HG03575 (cell line): ENCODE results near the gene DYRK3.

Source experiments
- ATAC-seq: cut with Tn5 transposase; IDR thresholded peaks from one replicate; pipeline ENCODE4 v1.9.1; 2021; ENCODE audit not compliant: unreplicated experiment, insufficient number of reproducible peaks, low FRiP score; ENCODE audit errors: extremely low read depth

The DYRK3 gene

DNA sequence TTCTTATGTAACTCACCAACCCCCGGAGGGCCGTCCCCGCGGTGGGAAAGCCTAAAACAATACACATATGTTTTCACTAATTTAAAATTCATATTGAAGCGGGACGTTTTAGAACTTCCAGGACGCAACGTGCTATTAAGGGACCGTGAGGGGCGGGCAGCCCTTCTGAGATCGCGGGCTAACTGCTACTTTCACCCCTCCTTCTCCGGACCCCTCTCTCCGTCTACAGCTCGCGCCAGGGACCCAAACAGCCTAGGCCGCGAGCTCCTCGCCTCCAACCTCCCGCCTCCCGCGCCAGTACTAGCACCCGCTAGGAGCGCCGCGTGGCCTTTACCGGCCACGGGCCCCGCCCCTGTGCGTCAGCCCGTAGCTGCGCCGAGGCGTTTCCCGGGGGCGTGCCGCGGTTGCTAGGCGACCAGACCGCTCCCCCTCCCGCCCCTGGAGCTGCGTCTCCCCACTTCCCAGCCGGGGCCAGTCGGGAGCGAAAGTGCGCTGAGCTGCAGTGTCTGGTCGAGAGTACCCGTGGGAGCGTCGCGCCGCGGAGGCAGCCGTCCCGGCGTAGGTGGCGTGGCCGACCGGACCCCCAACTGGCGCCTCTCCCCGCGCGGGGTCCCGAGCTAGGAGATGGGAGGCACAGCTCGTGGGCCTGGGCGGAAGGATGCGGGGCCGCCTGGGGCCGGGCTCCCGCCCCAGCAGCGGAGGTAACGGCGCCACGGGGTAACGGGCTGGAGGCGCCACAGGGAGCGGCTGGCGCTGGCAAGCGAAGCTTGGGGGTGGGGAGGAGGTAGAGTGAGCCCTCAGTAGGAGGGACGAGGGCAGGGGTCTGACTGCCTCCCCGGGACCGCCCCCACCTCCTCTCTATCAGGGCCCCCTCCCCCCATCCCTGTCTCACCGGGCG, at the start of gene DYRK3:
TSS of gene DYRK3 (plus strand) at position 457 of the 898 bp plus-strand sequence. CDS start at position 625, 168 bp downstream.
- ATAC-seq: no peak

DNA sequence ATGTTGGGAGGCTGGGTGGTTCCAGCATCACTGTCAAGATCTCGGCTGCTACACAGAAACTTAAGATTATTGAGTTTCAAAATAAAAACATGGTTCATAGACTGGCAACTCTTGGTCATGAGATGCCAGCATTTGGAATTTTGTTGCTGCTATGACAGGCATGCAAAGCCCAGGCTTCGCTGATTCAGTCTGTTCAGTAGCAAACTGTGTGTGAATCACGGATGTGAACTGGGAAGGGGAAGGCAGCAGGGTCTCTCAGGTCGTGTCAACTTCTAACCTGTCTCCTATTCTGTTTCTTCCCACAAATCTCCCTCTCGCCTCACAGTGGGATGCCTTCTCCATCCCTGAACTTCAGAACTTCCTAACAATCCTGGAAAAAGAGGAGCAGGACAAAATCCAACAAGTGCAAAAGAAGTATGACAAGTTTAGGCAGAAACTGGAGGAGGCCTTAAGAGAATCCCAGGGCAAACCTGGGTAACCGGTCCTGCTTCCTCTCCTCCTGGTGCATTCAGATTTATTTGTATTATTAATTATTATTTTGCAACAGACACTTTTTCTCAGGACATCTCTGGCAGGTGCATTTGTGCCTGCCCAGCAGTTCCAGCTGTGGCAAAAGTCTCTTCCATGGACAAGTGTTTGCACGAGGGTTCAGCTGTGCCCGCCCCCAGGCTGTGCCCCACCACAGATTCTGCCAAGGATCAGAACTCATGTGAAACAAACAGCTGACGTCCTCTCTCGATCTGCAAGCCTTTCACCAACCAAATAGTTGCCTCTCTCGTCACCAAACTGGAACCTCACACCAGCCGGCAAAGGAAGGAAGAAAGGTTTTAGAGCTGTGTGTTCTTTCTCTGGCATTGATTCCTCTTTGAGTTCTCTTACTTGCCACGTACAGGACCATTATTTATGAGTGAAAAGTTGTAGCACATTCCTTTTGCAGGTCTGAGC, 48.6 kb upstream of the DYRK3 start:
- no peak for ATAC-seq

DNA sequence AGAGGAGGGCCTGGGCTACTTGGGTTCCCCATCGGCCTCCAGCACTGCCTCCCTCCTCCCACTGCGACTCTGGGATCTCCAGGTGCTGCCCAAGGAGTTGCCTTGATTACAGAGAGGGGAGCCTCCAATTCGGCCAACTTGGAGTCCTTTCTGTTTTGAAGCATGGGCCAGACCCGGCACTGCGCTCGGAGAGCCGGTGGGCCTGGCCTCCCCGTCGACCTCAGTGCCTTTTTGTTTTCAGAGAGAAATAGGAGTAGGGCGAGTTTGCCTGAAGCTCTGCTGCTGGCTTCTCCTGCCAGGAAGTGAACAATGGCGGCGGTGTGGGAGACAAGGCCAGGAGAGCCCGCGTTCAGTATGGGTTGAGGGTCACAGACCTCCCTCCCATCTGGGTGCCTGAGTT, 47.4 kb upstream of the DYRK3 start:
- ATAC-seq: no peak

DNA sequence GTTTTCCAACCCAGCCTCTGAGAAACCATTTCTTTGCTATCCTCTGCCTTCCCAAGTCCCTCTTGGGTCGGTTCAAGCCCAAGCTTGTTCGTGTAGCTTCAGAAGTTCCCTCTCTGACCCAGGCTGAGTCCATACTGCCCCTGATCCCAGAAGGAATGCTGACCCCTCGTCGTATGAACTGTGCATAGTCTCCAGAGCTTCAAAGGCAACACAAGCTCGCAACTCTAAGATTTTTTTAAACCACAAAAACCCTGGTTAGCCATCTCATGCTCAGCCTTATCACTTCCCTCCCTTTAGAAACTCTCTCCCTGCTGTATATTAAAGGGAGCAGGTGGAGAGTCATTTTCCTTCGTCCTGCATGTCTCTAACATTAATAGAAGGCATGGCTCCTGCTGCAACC, 46.8 kb upstream of the DYRK3 start:
- ATAC-seq: no peak

DNA sequence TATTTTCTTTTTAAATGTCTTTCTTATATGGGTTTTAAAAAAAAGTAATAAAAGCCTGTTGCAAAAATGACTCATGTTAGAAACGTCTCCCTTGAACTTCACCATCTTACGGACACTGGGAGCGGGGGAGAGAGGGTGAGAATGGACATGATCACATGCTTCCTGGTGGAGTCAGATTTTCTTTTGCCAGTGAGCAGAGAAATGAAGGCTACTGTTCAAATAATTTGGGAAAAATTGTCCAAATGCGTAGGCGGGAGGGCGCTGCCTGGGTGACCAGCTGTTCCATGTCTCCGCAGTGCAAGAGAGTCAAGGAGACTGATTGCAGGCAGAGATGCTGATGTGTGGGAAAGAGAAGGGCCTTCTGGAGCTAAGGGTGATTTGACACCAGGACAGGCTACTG, 46.1 kb upstream of the DYRK3 start:
- ATAC-seq: no peak

DNA sequence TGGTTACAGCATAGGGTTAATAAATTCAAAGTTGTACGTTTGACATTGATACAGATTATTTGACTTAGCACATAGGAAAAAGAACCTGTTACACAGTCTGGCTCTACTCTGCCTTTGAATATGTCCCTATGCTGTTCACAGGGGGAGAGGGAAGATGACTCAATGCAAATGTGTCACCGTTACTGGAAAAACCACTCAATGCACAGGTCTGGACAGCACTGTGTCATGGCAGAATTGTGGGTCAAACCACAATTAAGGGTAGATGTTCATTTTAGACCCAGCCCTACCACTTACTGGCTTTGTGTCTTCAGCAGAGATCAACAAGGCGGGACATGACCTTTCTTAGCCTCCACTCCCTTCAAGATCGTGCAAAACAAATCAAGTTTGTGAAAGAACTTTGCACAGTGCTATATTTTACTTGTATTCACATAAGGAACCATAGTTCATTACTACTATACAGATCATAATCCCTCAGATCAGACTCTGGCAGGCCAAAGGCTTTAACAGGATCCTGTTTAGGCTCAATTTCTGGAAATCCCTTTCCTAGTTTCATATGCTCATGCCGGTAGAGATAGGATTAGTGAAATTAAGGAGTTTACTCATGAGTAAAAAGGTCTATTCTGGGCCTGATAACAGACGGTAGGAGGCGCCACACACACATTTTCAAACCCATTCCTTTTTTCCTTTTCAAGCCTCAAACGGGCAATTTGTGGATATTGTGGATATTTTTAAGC, 45.1 kb upstream of the DYRK3 start:
- ATAC-seq: no peak

DNA sequence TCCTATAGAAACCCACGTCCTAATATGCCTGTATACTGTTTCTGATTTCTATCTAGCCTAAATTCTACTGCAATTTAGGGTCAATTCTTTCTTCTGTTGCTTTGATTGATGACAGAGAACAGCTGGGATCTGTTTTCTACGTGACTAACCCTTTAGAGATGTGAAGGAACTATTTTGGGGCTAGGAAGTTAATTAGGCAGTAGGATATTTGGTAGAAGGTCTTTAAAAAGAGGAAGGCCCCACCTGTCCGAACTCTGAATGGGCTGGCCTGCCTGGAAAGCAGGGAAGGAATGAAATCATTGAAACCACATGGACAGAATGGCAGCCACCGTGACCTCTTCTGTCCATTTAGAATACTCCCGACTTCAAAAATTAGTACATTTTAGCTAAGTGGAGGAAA, 44.1 kb upstream of the DYRK3 start:
- no peak for ATAC-seq

DNA sequence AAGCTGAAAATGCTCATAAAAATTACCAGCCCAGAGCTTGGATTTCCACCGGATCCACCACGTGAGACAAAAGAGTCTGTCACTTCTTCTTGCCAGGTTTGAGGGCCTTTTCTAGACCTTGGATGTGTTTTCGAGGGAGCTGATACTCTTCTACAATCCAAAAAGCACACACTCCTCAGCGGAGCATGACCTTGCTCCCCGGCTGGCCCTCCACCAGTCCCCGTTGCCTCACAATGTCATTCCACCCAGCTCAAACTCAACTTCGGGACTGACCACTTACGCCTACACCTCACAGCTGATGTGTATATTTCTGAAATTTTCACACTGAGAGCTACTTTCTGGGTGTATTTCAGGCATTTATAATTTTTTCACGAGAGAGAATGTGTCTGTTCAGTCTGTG, 43.6 kb upstream of the DYRK3 start:
- ATAC-seq: no peak

DNA sequence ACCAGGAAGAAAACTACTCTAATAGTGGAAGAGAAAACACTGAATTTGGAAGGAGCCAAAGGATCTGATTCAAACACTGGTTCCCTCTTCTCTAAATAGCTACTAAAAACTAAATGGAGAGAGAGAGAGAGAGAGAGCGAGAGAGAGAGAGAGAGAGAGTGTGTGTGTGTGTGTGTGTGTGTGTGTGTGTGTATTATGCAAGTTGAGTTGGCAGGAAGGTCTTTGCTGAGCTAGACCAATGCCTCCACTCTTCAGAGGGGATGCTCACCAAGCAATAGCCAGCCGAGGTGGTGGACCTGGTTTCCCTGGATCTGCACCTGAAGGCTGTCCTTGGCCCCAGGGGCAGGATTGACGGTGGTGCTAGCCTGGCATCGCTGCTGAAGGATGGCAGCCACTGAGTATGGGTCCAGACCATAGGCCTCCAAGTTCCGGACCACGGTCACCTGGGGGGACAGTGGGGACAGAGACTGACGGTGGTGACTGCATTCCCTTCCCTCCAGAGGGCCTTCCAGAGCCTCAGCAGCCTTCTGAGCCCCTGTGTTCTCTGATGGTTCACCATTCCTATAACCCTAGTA, 41.9 kb upstream of the DYRK3 start:
- no peak for ATAC-seq

DNA sequence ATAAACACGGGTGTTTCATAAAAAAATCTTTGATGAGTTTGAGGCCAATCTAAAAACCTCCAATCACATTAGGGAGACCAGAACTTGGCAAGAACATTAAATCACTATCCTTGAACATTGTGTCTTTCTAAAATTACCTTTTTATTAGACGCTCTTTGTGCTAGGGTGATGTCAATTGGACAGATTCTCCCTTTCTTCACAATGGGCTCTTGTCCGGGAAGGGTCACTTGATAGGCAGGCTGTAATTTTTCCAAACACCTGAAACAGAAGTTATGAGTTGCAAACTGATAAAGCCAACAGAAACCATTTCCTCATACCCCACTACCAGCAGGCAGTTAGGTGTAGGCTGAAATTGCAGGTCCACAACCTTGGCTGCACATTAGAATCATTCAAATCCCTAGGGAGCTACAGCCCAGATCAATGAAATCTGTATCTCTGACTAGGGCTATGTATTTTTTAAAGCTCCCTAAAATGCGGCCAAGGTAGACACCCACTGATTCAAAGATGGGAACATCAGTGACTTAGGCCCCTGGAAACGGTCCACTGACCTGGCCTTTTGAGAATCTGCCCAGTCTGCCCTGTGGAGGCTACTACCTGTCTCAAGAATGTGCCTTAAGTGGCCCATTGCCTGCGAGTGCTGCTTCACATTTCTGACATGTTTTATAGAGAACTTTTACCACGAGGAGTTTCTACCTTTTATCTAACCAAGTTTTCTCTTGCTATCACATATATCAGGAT, 39.6 kb upstream of the DYRK3 start:
- no peak for ATAC-seq

DNA sequence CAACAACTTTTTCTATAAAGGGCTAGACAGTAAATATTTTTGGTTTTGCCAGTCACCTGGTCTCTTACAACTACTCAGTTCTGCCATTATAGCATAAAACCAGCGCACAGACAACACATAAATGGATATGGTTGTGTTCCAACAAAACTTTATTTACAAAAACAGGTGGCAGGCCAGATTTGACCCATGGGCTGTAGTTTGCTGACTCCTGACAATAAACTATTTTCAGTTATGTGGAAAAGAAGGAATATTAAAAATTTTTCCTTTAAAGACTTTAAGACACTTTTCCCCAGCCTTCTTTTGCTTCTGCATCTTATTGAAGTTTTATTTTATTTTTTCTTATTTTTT, 39.0 kb upstream of the DYRK3 start:
- no peak for ATAC-seq

DNA sequence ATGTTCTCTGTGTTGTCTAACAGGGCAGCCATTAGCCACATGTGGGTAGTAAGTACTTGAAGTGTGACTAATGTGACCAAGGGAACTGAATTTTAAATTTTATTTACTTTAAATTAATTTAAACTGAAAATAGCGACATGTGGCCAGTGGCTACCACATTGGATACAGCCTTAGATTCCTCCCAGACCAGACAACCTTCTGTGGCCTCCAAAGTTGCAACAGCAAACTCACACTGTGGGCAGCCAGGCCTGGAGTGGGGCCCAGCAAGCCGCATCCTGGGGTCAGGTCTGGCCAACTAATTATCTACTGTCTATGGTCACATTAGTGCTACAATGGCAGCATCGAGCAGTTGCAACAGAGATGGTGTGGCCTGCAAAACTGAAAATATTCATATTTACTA, 34.8 kb upstream of the DYRK3 start:
- ATAC-seq: no peak

DNA sequence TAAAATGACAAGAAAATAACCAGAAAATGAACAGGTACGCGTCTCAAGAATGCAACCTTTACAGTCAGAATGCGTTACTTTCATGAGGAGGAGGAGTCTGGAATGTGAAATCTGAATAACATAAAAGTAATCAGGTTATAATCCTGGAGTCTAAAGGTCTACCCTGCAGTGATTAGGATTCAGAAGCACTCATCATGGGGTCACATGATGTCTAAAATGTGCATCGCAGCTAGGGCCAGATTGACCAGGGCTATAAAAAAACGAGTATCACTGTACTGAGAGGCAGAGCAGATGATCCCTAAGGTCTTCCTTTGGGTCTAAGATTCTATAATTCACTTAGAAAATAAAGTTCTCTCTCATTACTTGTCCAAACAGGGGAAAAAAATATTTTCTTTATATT, 30.5 kb upstream of the DYRK3 start:
- no peak for ATAC-seq

DNA sequence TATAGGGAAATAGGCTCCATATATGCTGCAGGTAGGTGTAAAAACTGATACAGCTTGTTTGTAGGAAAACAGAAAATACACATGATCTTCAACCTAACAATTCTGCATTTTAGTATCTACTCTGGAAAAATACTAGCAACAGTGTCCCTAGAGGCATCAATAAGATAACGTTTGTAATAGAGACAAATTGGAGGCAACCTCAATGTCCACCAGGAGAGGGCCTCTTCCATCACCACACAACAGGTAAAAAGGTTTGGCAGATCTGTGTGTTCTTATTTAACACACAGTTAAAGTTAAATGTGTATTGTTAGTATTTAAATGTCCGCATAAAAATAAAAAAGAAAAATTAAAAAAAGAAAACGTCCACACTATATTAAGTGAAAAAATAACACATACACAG, 28.5 kb upstream of the DYRK3 start:
- ATAC-seq: no peak

DNA sequence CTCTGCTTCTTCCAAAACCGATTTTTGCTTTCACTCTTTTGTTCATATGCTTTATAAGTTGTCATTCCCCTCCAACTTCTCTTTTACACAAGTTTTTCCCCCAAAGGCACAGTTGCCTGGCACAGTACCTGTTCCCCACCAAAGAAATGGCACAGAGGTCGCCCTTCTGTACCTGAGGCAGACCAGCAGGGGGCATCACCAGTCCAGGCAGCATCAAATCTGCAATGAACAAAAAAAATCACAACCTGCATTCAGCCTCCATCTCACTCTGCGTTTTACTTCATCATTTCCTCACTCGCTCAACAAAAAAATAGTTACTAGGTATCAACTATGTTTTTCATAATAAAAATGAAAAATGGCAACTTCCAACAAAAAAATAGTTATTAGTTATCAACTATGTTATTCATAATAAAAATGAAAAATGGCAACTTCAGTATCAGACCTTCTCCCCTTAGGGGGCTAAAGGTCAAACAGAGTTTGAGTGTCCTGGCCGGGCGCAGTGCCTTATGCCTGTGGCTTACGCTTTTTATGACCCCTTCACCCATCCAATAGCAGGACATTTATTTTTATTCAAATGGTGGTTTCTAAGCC, 27.1 kb upstream of the DYRK3 start:
- no peak for ATAC-seq

DNA sequence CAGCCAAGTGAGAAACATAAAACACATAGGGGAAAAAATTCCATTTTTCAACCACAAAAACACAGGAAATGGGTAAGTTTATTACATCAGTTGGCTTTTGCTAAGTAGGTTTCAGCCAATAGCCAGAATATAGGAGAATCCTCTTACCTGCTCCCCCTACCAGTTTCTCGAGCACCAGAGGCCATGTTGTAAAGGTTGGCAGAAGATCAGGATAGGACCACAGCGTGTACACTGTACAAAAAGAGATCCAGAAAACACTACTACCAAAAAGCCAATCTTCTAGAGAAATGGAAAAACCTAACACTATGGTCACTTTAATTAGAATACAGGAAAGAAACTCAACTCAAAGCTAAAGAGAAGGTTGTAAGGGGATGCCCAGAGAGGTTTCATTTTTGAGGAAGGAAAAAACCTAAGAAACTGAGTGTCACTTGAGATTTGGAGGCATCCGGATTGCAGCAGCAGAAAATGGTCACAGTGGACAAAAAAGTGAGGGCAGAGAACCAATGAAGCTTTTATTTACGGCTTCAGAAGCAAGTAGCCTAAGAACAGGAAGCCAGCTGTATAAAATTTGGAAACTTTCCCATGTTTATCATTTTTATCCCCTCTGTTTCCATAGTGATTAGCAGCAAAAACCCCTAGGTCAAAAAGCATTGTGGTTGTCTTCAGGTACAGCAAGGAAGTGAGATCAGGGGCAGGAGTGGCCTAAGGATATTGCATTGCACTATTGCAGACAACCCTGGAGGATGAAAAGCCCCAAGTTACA, 25.9 kb upstream of the DYRK3 start:
- ATAC-seq: no peak

DNA sequence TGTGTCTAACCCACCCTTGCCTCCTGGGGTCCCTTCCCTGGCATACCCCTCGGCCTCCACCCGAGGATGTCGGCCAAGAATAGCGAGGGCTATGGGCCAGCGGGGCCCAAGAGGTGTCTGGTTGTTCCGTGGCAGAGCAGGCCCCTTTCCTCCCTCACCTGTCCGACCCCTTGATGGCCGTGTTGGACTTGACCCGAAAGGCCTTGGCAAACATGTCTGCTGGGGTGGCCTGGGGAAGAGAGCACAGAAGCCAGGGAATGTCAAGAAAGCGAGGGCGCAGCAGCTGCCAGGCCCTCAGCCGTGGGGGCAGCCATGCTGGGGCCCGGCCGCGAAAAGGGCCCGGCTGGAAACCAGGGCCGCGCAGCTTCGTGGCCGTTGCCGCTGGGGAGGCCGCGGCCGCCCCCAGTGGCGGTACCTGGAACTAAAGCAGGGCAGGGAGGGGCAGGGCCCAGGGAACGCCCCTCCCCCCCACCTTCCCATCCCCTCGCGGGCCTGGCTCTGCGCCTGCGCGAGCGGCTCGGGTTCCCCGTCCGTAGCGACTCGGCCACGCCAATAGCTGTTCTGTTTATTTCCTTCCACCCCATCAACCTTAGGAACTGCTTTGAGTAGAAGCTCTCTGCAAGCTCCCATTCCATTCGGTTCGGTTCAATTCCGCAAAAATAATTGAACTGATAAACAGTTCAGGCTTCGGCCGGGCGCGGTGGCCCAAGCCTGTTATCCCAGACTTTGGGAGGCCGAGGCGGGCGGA, 23.0 kb upstream of the DYRK3 start, which contains the start of gene EIF2D:
TSS of gene EIF2D (minus strand) at position 337 of the 748 bp plus-strand sequence. CDS start at position 214, 123 bp downstream.
- ATAC-seq: peak; percentile 38
